Measurements from ENCODE around the gene APOBEC3H. TPM values are rescaled to one million over a fixed set of nuclear protein-coding genes. Genes with fewer than 3 reads are reported as not detected.

The APOBEC3H gene
- total and polyA plus RNA-seq, 2 donors (not counting 3 experiments of a cell fraction or from before 2014, with no cell fraction given), result not detected

DNA sequence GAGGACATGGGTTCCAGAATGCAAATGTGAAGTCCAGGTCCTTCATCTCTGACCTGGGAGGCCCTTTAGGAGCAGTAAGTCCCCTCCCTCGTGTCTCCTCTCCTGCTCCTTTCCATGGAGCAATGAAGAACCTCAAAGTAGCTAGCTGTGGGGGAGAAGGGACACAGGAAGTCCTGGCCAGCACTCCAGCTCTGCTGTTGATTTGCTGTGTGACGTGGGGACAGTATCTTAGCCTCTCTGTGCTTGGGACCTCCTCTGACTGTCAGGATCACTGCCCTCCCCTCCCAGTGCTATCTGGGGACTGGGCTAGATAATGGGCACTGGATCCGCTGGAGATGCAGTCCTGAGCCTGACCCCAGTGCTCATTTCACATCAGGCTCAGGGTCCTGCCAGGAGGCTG, 1.1 kb upstream of the APOBEC3H start:
- Histone ChIP-seq H3K9me3 (replicated peaks; ENCODE audit: control insufficient read depth, insufficient read depth, low read length) (no peaks in the 10 kb centered on the region), H2AFZ (ENCODE audit: low read depth, low read length) (no peak overlapping the region), H3K9me1 (replicated peaks; ENCODE audit: control insufficient read depth, extremely low read depth, insufficient read depth, low read length) (no peaks in the 10 kb centered on the region), H3K36me3 (ENCODE audit: control insufficient read depth in 2 of 2, extremely low read depth in 1 of 2, insufficient read depth in 2 of 2, low read length in 2 of 2) (no peaks in the 10 kb centered on the region), H3K79me2 (ENCODE audit: control insufficient read depth, insufficient read depth, low read length) (no peaks in the 10 kb centered on the region), H3K4me2 (ENCODE audit: insufficient read depth, low read length) (no peak overlapping the region), H3K27me3 (ENCODE audit: control insufficient read depth in 2 of 2, insufficient read depth in 2 of 2, low read length in 2 of 2) (peaks cover 0 to 4% of the 10 kb centered on the region in 2 experiments), H3K4me1 (ENCODE audit: control insufficient read depth, extremely low read depth, insufficient read depth, low read length) (no peaks in the 10 kb centered on the region), H3K9ac (replicated peaks; ENCODE audit: extremely low read depth, insufficient read depth, low read length) (no peak overlapping the region), H3K27ac (ENCODE audit: insufficient read depth, low read depth, low read length) (no peak overlapping the region), H4K20me1 (replicated peaks; ENCODE audit: control insufficient read depth, extremely low read depth, insufficient read depth, low read length) (no peaks in the 10 kb centered on the region), H3K4me3 (replicated peaks in 1 of 3; ENCODE audit: insufficient read depth in 1 of 3, low read depth in 1 of 3, low read length in 3 of 3) (no peak overlapping the region)
- no TSS peak for BruUV-seq (replicated peaks)
- intact Hi-C loops (cut with micrococcal nuclease) (no loop called here), dilution Hi-C loops (cut with MboI; ENCODE audit: extremely low pct_ligation_motif_present, low sequenced_read_pairs) (no loop called here)
- no peak for DNase-seq (ENCODE audit: low read depth, low spot score)
- no peak for FAIRE-seq
- ChIA-PET POLR2A (no interaction called here), CTCF (no interaction called here)
- TF ChIP-seq, protein P1, sequence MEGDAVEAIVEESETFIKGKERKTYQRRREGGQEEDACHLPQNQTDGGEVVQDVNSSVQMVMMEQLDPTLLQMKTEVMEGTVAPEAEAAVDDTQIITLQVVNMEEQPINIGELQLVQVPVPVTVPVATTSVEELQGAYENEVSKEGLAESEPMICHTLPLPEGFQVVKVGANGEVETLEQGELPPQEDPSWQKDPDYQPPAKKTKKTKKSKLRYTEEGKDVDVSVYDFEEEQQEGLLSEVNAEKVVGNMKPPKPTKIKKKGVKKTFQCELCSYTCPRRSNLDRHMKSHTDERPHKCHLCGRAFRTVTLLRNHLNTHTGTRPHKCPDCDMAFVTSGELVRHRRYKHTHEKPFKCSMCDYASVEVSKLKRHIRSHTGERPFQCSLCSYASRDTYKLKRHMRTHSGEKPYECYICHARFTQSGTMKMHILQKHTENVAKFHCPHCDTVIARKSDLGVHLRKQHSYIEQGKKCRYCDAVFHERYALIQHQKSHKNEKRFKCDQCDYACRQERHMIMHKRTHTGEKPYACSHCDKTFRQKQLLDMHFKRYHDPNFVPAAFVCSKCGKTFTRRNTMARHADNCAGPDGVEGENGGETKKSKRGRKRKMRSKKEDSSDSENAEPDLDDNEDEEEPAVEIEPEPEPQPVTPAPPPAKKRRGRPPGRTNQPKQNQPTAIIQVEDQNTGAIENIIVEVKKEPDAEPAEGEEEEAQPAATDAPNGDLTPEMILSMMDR (IDR thresholded peaks at IDR 0.05; ENCODE audit: extremely low read depth in 1 of 2, insufficient read depth in 1 of 2, low read depth in 1 of 2, low read length in 2 of 2), result no peak
- TF ChIP-seq POLR2A (IDR thresholded peaks at IDR 0.05; ENCODE audit: low read depth, low read length) (no peak), POLR2AphosphoS5 (IDR thresholded peaks at IDR 0.05; ENCODE audit: insufficient read depth, low read depth, low read length) (no peak), GATA2 (IDR thresholded peaks at IDR 0.05; ENCODE audit: insufficient read depth, insufficient read length, low read depth, low read length) (no peak), JUN (IDR thresholded peaks at IDR 0.05; ENCODE audit: borderline replicate concordance, insufficient read depth, insufficient read length, low read depth) (no peak), EZH2 (IDR thresholded peaks at IDR 0.05; ENCODE audit: borderline replicate concordance, low read depth, low read length, severe bottlenecking) (no peak), MYC (IDR thresholded peaks at IDR 0.05; ENCODE audit: low read depth, low read length) (no peak), FOS (IDR thresholded peaks at IDR 0.05; ENCODE audit: borderline replicate concordance, insufficient read depth, low read length) (no peak)
- TF ChIP-seq, protein P2, sequence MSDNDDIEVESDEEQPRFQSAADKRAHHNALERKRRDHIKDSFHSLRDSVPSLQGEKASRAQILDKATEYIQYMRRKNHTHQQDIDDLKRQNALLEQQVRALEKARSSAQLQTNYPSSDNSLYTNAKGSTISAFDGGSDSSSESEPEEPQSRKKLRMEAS (IDR thresholded peaks at IDR 0.05; ENCODE audit: insufficient read depth, insufficient read length), result no peak
